ENCODE data around the gene MYRF. TPM values are rescaled to one million over a fixed set of nuclear protein-coding genes. Genes with fewer than 3 reads are reported as not detected.

Gene MYRF
- total and polyA plus RNA-seq, 9 of the 15 experiments (the other 6 are each of a cell fraction or from before 2014, with no cell fraction given), result 2.3 to 25.8 (median 7.1) TPM

GRCh38 chr11:61800331-61801281 lies 48.2 kb downstream of the MYRF start (continued):
- TF ChIP-seq ARID3A (IDR thresholded peaks at IDR 0.05; ENCODE audit: borderline replicate concordance, low read depth, low read length) (peak; percentile 87), MAFG (tag; conservative IDR thresholded peaks at IDR 0.05) (peak; percentile 24; the same call in 1 of the 2 replicates), KLF16 (IDR thresholded peaks at IDR 0.05) (peak; percentile 94; the same call in 1 of the 2 replicates), ILF3 (IDR thresholded peaks at IDR 0.05; ENCODE audit: borderline replicate concordance) (no peak; the same call in 1 of the 2 replicates), TAF9B (IDR thresholded peaks at IDR 0.05; ENCODE audit: partially characterized antibody) (no peak), ZEB2 (IDR thresholded peaks at IDR 0.05) (peak; percentile 75; the same call in 1 of the 2 replicates), EGR1 (conservative IDR thresholded peaks at IDR 0.05) (peak; percentile 64), NEUROD1 (IDR thresholded peaks at IDR 0.05; ENCODE audit: borderline replicate concordance, low read depth, low read length, partially characterized antibody) (peak; percentile 84), POLR2AphosphoS2 (IDR thresholded peaks at IDR 0.05; ENCODE audit: low read length) (peak; percentile 83; the same call in 1 of the 2 replicates), ZNF507 (tag; conservative IDR thresholded peaks at IDR 0.05) (no peak), ZNF707 (CRISPR knock-in tag; conservative IDR thresholded peaks at IDR 0.05) (no peak), POLR2G (IDR thresholded peaks at IDR 0.05; ENCODE audit: low read depth, low read length) (no peak), ZNF12 (CRISPR knock-in tag; IDR thresholded peaks at IDR 0.05) (no peak), FOXK2 (conservative IDR thresholded peaks at IDR 0.05 in 1 of 2, IDR thresholded peaks at IDR 0.05 in 1 of 2; ENCODE audit: low read depth in 2 of 2) (peak; percentile 67 to 72; a peak in 2 of 4 replicates), FIP1L1 (IDR thresholded peaks at IDR 0.05; ENCODE audit: low read depth, low read length, poor library complexity, severe bottlenecking) (no peak), ZNF583 (CRISPR knock-in tag; IDR thresholded peaks at IDR 0.05) (no peak)
- TF ChIP-seq, protein P1, sequence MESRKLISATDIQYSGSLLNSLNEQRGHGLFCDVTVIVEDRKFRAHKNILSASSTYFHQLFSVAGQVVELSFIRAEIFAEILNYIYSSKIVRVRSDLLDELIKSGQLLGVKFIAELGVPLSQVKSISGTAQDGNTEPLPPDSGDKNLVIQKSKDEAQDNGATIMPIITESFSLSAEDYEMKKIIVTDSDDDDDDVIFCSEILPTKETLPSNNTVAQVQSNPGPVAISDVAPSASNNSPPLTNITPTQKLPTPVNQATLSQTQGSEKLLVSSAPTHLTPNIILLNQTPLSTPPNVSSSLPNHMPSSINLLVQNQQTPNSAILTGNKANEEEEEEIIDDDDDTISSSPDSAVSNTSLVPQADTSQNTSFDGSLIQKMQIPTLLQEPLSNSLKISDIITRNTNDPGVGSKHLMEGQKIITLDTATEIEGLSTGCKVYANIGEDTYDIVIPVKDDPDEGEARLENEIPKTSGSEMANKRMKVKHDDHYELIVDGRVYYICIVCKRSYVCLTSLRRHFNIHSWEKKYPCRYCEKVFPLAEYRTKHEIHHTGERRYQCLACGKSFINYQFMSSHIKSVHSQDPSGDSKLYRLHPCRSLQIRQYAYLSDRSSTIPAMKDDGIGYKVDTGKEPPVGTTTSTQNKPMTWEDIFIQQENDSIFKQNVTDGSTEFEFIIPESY (CRISPR knock-in tag; IDR thresholded peaks at IDR 0.05), result no peak
- TF ChIP-seq, protein P2, sequence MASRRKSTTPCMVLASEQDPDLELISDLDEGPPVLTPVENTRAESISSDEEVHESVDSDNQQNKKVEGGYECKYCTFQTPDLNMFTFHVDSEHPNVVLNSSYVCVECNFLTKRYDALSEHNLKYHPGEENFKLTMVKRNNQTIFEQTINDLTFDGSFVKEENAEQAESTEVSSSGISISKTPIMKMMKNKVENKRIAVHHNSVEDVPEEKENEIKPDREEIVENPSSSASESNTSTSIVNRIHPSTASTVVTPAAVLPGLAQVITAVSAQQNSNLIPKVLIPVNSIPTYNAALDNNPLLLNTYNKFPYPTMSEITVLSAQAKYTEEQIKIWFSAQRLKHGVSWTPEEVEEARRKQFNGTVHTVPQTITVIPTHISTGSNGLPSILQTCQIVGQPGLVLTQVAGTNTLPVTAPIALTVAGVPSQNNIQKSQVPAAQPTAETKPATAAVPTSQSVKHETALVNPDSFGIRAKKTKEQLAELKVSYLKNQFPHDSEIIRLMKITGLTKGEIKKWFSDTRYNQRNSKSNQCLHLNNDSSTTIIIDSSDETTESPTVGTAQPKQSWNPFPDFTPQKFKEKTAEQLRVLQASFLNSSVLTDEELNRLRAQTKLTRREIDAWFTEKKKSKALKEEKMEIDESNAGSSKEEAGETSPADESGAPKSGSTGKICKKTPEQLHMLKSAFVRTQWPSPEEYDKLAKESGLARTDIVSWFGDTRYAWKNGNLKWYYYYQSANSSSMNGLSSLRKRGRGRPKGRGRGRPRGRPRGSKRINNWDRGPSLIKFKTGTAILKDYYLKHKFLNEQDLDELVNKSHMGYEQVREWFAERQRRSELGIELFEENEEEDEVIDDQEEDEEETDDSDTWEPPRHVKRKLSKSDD (conservative IDR thresholded peaks at IDR 0.05; ENCODE audit: low read length), result no peak
- TF ChIP-seq, protein P3, sequence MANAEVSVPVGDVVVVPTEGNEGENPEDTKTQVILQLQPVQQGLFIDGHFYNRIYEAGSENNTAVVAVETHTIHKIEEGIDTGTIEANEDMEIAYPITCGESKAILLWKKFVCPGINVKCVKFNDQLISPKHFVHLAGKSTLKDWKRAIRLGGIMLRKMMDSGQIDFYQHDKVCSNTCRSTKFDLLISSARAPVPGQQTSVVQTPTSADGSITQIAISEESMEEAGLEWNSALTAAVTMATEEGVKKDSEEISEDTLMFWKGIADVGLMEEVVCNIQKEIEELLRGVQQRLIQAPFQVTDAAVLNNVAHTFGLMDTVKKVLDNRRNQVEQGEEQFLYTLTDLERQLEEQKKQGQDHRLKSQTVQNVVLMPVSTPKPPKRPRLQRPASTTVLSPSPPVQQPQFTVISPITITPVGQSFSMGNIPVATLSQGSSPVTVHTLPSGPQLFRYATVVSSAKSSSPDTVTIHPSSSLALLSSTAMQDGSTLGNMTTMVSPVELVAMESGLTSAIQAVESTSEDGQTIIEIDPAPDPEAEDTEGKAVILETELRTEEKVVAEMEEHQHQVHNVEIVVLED (CRISPR knock-in tag; IDR thresholded peaks at IDR 0.05), result no peak

Data from K562 (cell line).